H9 (cell line): ENCODE data around the gene LRMDA. TPM values are rescaled to one million over a fixed set of nuclear protein-coding genes. Genes with fewer than 3 reads are reported as not detected.

Experiments
- DNase-seq: peaks from one replicate; pipeline ENCODE4 v3.0.0-alpha.2; 2017
- H2AFZ ChIP-seq: one replicate; pipeline ENCODE4 v1.6.1; 2013; ENCODE audit warnings: mild to moderate bottlenecking, low read length, control low read depth, moderate library complexity
- H2AK5ac ChIP-seq: 2 replicates; pipeline ENCODE4 v1.6.1; 2013; ENCODE audit warnings: low read length, control low read depth, mixed read lengths; ENCODE audit not compliant: insufficient read length
- H2BK120ac ChIP-seq: one replicate; pipeline ENCODE4 v1.6.1; 2013; ENCODE audit warnings: low read depth, mild to moderate bottlenecking, low read length, control low read depth, inconsistent platforms; ENCODE audit not compliant: poor library complexity, severe bottlenecking
- H2BK12ac ChIP-seq: 2 replicates; pipeline ENCODE4 v1.6.1; 2013; ENCODE audit warnings: low read length, control low read depth, mixed read lengths, low read depth; ENCODE audit not compliant: insufficient read length
- H2BK15ac ChIP-seq: 2 replicates; pipeline ENCODE4 v1.6.1; 2013; ENCODE audit warnings: low read depth, low read length, control low read depth
- H2BK20ac ChIP-seq: one replicate; pipeline ENCODE4 v1.6.1; 2013; ENCODE audit warnings: low read depth, mild to moderate bottlenecking, low read length, control low read depth, inconsistent platforms; ENCODE audit not compliant: poor library complexity, severe bottlenecking
- H2BK5ac ChIP-seq: 2 replicates; pipeline ENCODE4 v1.6.1; 2013; ENCODE audit warnings: low read length, control low read depth, mixed read lengths; ENCODE audit not compliant: insufficient read length
- H3K14ac ChIP-seq: 2 replicates; pipeline ENCODE4 v1.6.1; 2013; ENCODE audit warnings: low read length, control low read depth; ENCODE audit not compliant: insufficient read depth
- H3K18ac ChIP-seq: 2 replicates; pipeline ENCODE4 v1.6.1; 2013; ENCODE audit warnings: low read depth, mild to moderate bottlenecking, mixed read lengths, low read length, control low read depth; ENCODE audit not compliant: insufficient read length
- H3K23ac ChIP-seq: 2 replicates; pipeline ENCODE4 v1.6.1; 2013; ENCODE audit warnings: low read length, control low read depth, mixed read lengths, low read depth; ENCODE audit not compliant: insufficient read length
- H3K23me2 ChIP-seq: 2 replicates; pipeline ENCODE4 v1.6.1; 2013; ENCODE audit warnings: low read depth, mild to moderate bottlenecking, mixed read lengths, low read length, control low read depth; ENCODE audit not compliant: insufficient read length, poor library complexity, severe bottlenecking
- H3K27ac ChIP-seq: 2 replicates; pipeline ENCODE4 v1.5.1; 2013; ENCODE audit warnings: low read length, control low read depth, mixed read lengths, low read depth; ENCODE audit not compliant: insufficient read length
- H3K27me3 ChIP-seq: 2 replicates; pipeline ENCODE4 v1.6.1; 2013; ENCODE audit warnings: low read length, control low read depth, inconsistent platforms; ENCODE audit not compliant: insufficient read depth
- H3K4ac ChIP-seq: 2 replicates; pipeline ENCODE4 v1.6.1; 2013; ENCODE audit warnings: low read depth, mild to moderate bottlenecking, control low read depth, inconsistent platforms, low read length, moderate library complexity
- H3K4me1 ChIP-seq: 2 replicates; pipeline ENCODE4 v1.6.1; 2013; ENCODE audit warnings: low read length, control low read depth, inconsistent platforms; ENCODE audit not compliant: insufficient read depth
- H3K4me2 ChIP-seq: 2 replicates; pipeline ENCODE4 v1.6.1; 2013; ENCODE audit warnings: low read length, control low read depth, mixed read lengths; ENCODE audit not compliant: insufficient read length, insufficient read depth
- H3K56ac ChIP-seq: 2 replicates; pipeline ENCODE4 v1.6.1; 2013; ENCODE audit warnings: low read depth, mild to moderate bottlenecking, mixed read lengths, low read length, control low read depth; ENCODE audit not compliant: insufficient read length
- H3K79me1 ChIP-seq: 2 replicates; pipeline ENCODE4 v1.6.1; 2013; ENCODE audit warnings: low read depth, mild to moderate bottlenecking, moderate library complexity, low read length, control low read depth, inconsistent platforms; ENCODE audit not compliant: insufficient read depth, poor library complexity, severe bottlenecking
- H3K79me2 ChIP-seq: 2 replicates; pipeline ENCODE4 v1.6.1; 2013; ENCODE audit warnings: low read length, control low read depth, inconsistent platforms; ENCODE audit not compliant: insufficient read depth
- H3K9ac ChIP-seq: 2 replicates; pipeline ENCODE4 v1.6.1; 2013; ENCODE audit warnings: low read length, control low read depth, mixed read lengths; ENCODE audit not compliant: insufficient read length; ENCODE audit errors: extremely low read depth
- H3K9me3 ChIP-seq: one replicate; pipeline ENCODE4 v1.6.1; 2013; ENCODE audit warnings: low read depth, low read length, inconsistent platforms; ENCODE audit not compliant: control insufficient read depth
- H3T11ph ChIP-seq: one replicate; pipeline ENCODE4 v1.6.1; 2013; ENCODE audit warnings: mild to moderate bottlenecking, low read length, control low read depth, inconsistent platforms
- H4K20me1 ChIP-seq: one replicate; pipeline ENCODE4 v1.6.1; 2013; ENCODE audit not compliant: control insufficient read depth, insufficient read length, insufficient read depth
- H4K5ac ChIP-seq: 2 replicates; pipeline ENCODE4 v1.6.1; 2013; ENCODE audit warnings: low read depth, mild to moderate bottlenecking, mixed read lengths, low read length, control low read depth; ENCODE audit not compliant: insufficient read length
- H4K8ac ChIP-seq: replicated peaks from 2 replicates; pipeline ENCODE4 v1.6.1; 2013; ENCODE audit warnings: low read length, control low read depth, mixed read lengths, low read depth; ENCODE audit not compliant: insufficient read length
- H4K91ac ChIP-seq: 2 replicates; pipeline ENCODE4 v1.6.1; 2013; ENCODE audit warnings: low read depth, mild to moderate bottlenecking, moderate library complexity, mixed read lengths, low read length, control low read depth; ENCODE audit not compliant: insufficient read length
- H3K27ac Mint-ChIP-seq, 3 experiments: 2 replicates in 2 of 3; 3 replicates in 1 of 3; pipeline ENCODE4 v1.8.0; 2020 to 2021; ENCODE audit warnings: mixed read lengths in 3 of 3, mild to moderate bottlenecking in 1 of 3, moderate library complexity in 1 of 3
- H3K27me3 Mint-ChIP-seq: 2 replicates; pipeline ENCODE4 v1.8.0; 2021; ENCODE audit warnings: low read depth, mild to moderate bottlenecking, moderate library complexity, mixed read lengths
- H3K36me3 Mint-ChIP-seq, 3 experiments: 2 replicates in 2 of 3; 3 replicates in 1 of 3; pipeline ENCODE4 v1.8.0; 2020 to 2021; ENCODE audit warnings: low read depth in 3 of 3, mixed read lengths in 3 of 3; ENCODE audit not compliant: insufficient read depth in 1 of 3
- H3K4me1 Mint-ChIP-seq, 2 experiments: 2 replicates each; pipeline ENCODE4 v1.8.0; 2020; ENCODE audit warnings: mixed read lengths in 2 of 2
- H3K4me3 Mint-ChIP-seq, 2 experiments: 2 replicates in 1 of 2; 3 replicates in 1 of 2; pipeline ENCODE4 v1.8.0; 2020 to 2021; ENCODE audit warnings: mild to moderate bottlenecking in 2 of 2, mixed read lengths in 2 of 2, moderate library complexity in 1 of 2
- H3K9me3 Mint-ChIP-seq, 2 experiments: 2 replicates in 1 of 2; 3 replicates in 1 of 2; pipeline ENCODE4 v1.8.0; 2020; ENCODE audit warnings: mild to moderate bottlenecking in 2 of 2, mixed read lengths in 2 of 2, moderate library complexity in 1 of 2
- CTCF ChIP-seq: fragments of 200-600 bp; sonication (generic); conservative IDR thresholded peaks from 3 replicates; pipeline ENCODE4 v1.8.0; 2021; ENCODE audit warnings: antibody characterized with exemption, mild to moderate bottlenecking
- WGBS: extraction: QIAGEN DNeasy Blood & Tissue Kit; methylation state at CpG from one replicate; pipeline ENCODE4 v1.1.7; 2013; ENCODE audit warnings: missing lambda C conversion rate, low lambda C conversion rate, mixed read lengths; ENCODE audit not compliant: insufficient read length; ENCODE audit errors: extremely low coverage; 5-methylcytosine and 5-hydroxymethylcytosine counted together
- total RNA-seq: library from RNA; stranded (reverse); gene quantifications from 2 replicates; pipeline ENCODE4 v1.2.1, GENCODE V29; 2021

LRMDA gene
- total RNA-seq, 1 experiment from 2014 or later: 1.8 TPM

GRCh38 chr10:76504823-76505222 lies 1073.4 kb downstream of the LRMDA start:
- no peaks in the 10 kb centered on the region for H3K27me3 ChIP-seq
- H3T11ph ChIP-seq: no peak overlapping the region
- no peak overlapping the region for H4K5ac ChIP-seq
- no peak for TF ChIP-seq CTCF
- H3K4me2 ChIP-seq: no peak overlapping the region
- H3K9ac ChIP-seq: no peak overlapping the region
- H2AFZ ChIP-seq: no peak overlapping the region
- DNase-seq: no peak
- no peak overlapping the region for H3K27ac Mint-ChIP-seq
- no peak overlapping the region for H4K91ac ChIP-seq
- no peaks in the 10 kb centered on the region; the same call in 1 of the 2 replicates for H3K27me3 Mint-ChIP-seq
- peaks cover 0 to 4% (median 0%) of the 10 kb centered on the region in 3 experiments; a peak in 1 of 7 replicates for H3K36me3 Mint-ChIP-seq
- H2BK15ac ChIP-seq: no peak overlapping the region
- H3K14ac ChIP-seq: no peak overlapping the region
- H4K8ac ChIP-seq: no peak overlapping the region
- H4K20me1 ChIP-seq: no peaks in the 10 kb centered on the region
- no peak overlapping the region for H3K4me3 Mint-ChIP-seq
- H3K18ac ChIP-seq: no peak overlapping the region
- H2BK120ac ChIP-seq: no peak overlapping the region
- H3K4ac ChIP-seq: no peak overlapping the region
- H3K79me1 ChIP-seq: no peaks in the 10 kb centered on the region
- no peak overlapping the region for H3K56ac ChIP-seq
- no peak overlapping the region for H2BK12ac ChIP-seq
- no peak overlapping the region for H2AK5ac ChIP-seq
- no peaks in the 10 kb centered on the region for H3K4me1 ChIP-seq
- H3K27ac ChIP-seq: no peak overlapping the region
- H2BK5ac ChIP-seq: no peak overlapping the region
- H3K4me1 Mint-ChIP-seq: no peaks in the 10 kb centered on the region; a peak in 1 of 4 replicates
- H3K23ac ChIP-seq: no peak overlapping the region
- peaks cover 5 to 12% of the 10 kb centered on the region in 2 experiments; a peak in 3 of 5 replicates for H3K9me3 Mint-ChIP-seq
- H2BK20ac ChIP-seq: no peak overlapping the region
- no CpG with 5 or more reads among the region's 1 CpG for WGBS
- H3K23me2 ChIP-seq: no peaks in the 10 kb centered on the region
- no peaks in the 10 kb centered on the region for H3K9me3 ChIP-seq
- H3K79me2 ChIP-seq: no peaks in the 10 kb centered on the region
